SK-N-SH treated with all-trans-retinoic acid at 6 μM for 48 hours (cell line): ENCODE measurements around the gene UNC80.

ENCODE experiments used
- ATAC-seq: fragments of 200-7000 bp; cut with Tn5 transposase; 3 replicates; pipeline ENCODE4 v1.9.1; 2020; ENCODE audit warnings: mild to moderate bottlenecking, moderate library complexity
- ARNTL ChIP-seq: fragments of 450-650 bp; formaldehyde crosslinking; IDR thresholded peaks from 2 replicates; pipeline ENCODE4 v1.5.0; 2020; ENCODE audit warnings: low read depth, mild to moderate bottlenecking, moderate library complexity, borderline replicate concordance
- BACH2 ChIP-seq: fragments of 250-450 bp; sonication (Bioruptor Pico); IDR thresholded peaks from 2 replicates; pipeline ENCODE4 v1.9.0; 2021; ENCODE audit warnings: mild to moderate bottlenecking, borderline replicate concordance
- CREB5 ChIP-seq: fragments of 250-450 bp; sonication (Bioruptor Pico); IDR thresholded peaks from 2 replicates; pipeline ENCODE4 v1.5.1; 2020; ENCODE audit warnings: low read depth, mild to moderate bottlenecking, moderate library complexity
- CSDC2 ChIP-seq: fragments of 250-450 bp; sonication (Bioruptor Pico); IDR thresholded peaks from 2 replicates; pipeline ENCODE4 v1.5.0; 2020; ENCODE audit warnings: mild to moderate bottlenecking, moderate library complexity
- CSRNP3 ChIP-seq: fragments of 250-450 bp; sonication (Bioruptor Pico); IDR thresholded peaks from 2 replicates; pipeline ENCODE4 v1.5.1; 2021; ENCODE audit warnings: mild to moderate bottlenecking, moderate library complexity
- ESRRG ChIP-seq: fragments of 250-450 bp; sonication (Bioruptor Pico); IDR thresholded peaks from 2 replicates; pipeline ENCODE4 v1.6.1; 2021; ENCODE audit warnings: mild to moderate bottlenecking
- GLIS3 ChIP-seq: fragments of 250-450 bp; sonication (Bioruptor Pico); IDR thresholded peaks from 2 replicates; pipeline ENCODE4 v1.5.0; 2020; ENCODE audit warnings: mild to moderate bottlenecking, moderate library complexity
- OSR1 ChIP-seq: fragments of 250-450 bp; sonication (Bioruptor Pico); IDR thresholded peaks from 2 replicates; pipeline ENCODE4 v1.8.0; 2022; ENCODE audit warnings: moderate library complexity, mild to moderate bottlenecking, inconsistent platforms
- PATZ1 ChIP-seq: fragments of 250-450 bp; sonication (Bioruptor Pico); IDR thresholded peaks from 2 replicates; pipeline ENCODE4 v1.8.0; 2020; ENCODE audit warnings: mild to moderate bottlenecking, moderate library complexity, borderline replicate concordance
- POU6F1 ChIP-seq: fragments of 250-450 bp; sonication (Bioruptor Pico); IDR thresholded peaks from 2 replicates; pipeline ENCODE4 v1.8.0; 2021; ENCODE audit warnings: low read depth, mild to moderate bottlenecking, moderate library complexity, borderline replicate concordance
- PPARA ChIP-seq: fragments of 250-450 bp; sonication (Bioruptor Pico); IDR thresholded peaks from 2 replicates; pipeline ENCODE4 v1.5.0; 2020; ENCODE audit warnings: mild to moderate bottlenecking, borderline replicate concordance
- RARB ChIP-seq: fragments of 250-450 bp; sonication (Bioruptor Pico); IDR thresholded peaks from 2 replicates; pipeline ENCODE4 v1.8.0; 2021; ENCODE audit warnings: mild to moderate bottlenecking, moderate library complexity
- SNAI2 ChIP-seq: fragments of 250-450 bp; sonication (Bioruptor Pico); IDR thresholded peaks from 2 replicates; pipeline ENCODE4 v1.5.0; 2020; ENCODE audit warnings: mild to moderate bottlenecking, moderate library complexity
- TCF4 ChIP-seq: fragments of 250-450 bp; sonication (Bioruptor Pico); IDR thresholded peaks from 2 replicates; pipeline ENCODE4 v1.8.0; 2021; ENCODE audit warnings: mild to moderate bottlenecking, moderate library complexity, borderline replicate concordance
- TSHZ2 ChIP-seq: fragments of 250-450 bp; sonication (Bioruptor Pico); IDR thresholded peaks from 2 replicates; pipeline ENCODE4 v1.5.0; 2020; ENCODE audit warnings: mild to moderate bottlenecking, moderate library complexity
- ZC3H10 ChIP-seq: fragments of 250-450 bp; sonication (Bioruptor Pico); IDR thresholded peaks from 2 replicates; pipeline ENCODE4 v1.5.1; 2021; ENCODE audit warnings: mild to moderate bottlenecking, moderate library complexity
- ZFP3 ChIP-seq: fragments of 250-450 bp; sonication (Bioruptor Pico); IDR thresholded peaks from 2 replicates; pipeline ENCODE4 v1.5.0; 2020; ENCODE audit warnings: mild to moderate bottlenecking, moderate library complexity
- ZNF565 ChIP-seq: fragments of 450-650 bp; formaldehyde crosslinking; conservative IDR thresholded peaks from 2 replicates; pipeline ENCODE4 v1.5.0; 2020; ENCODE audit warnings: low read depth, mild to moderate bottlenecking, moderate library complexity
- ZNF8 ChIP-seq: fragments of 450-650 bp; formaldehyde crosslinking; IDR thresholded peaks from 2 replicates; pipeline ENCODE4 v1.5.0; 2020; ENCODE audit warnings: mild to moderate bottlenecking, moderate library complexity

The UNC80 gene

GRCh38 chr2:209977386-209978239 is 206.0 kb downstream of the UNC80 start:
- peak; percentile 66; the same call in 2 of the 3 replicates for ATAC-seq
- no peak for TF ChIP-seq RARB (CRISPR knock-in tag)
- TF ChIP-seq ZNF565 (CRISPR knock-in tag): no peak
- TF ChIP-seq CREB5: no peak
- TF ChIP-seq OSR1 (CRISPR knock-in tag): no peak
- TF ChIP-seq ESRRG (CRISPR knock-in tag): no peak

- no peak for ATAC-seq
Measured at GRCh38 chr2:209984291-209984690, 212.7 kb downstream of the UNC80 start.

More at GRCh38 chr2:209984291-209984690, 212.7 kb downstream of the UNC80 start:
- no peak for TF ChIP-seq BACH2 (CRISPR knock-in tag)
- TF ChIP-seq GLIS3: no peak
- TF ChIP-seq CSDC2 (CRISPR knock-in tag): no peak
- TF ChIP-seq TSHZ2 (CRISPR knock-in tag): no peak
- no peak for TF ChIP-seq CSRNP3 (CRISPR knock-in tag)
- TF ChIP-seq POU6F1 (CRISPR knock-in tag): no peak
- no peak for TF ChIP-seq ZNF565 (CRISPR knock-in tag)
- no peak for TF ChIP-seq PPARA
- TF ChIP-seq ZC3H10 (CRISPR knock-in tag): no peak
- TF ChIP-seq TCF4 (CRISPR knock-in tag): no peak
- TF ChIP-seq OSR1 (CRISPR knock-in tag): no peak
- TF ChIP-seq SNAI2: no peak
- TF ChIP-seq ARNTL: no peak
- no peak for TF ChIP-seq ZNF8
- TF ChIP-seq RARB (CRISPR knock-in tag): no peak
- no peak for TF ChIP-seq ZFP3 (CRISPR knock-in tag)
- TF ChIP-seq PATZ1: no peak
- TF ChIP-seq, all 23 proteins: peak for 0
